Choroid plexus epithelial cell (primary cell): ENCODE measurements around the gene PHKG1.
A peak's percentile ranks its signal among the peaks of the same experiment; 100 is the strongest.
"Not testable (repeated sequence)": the region's sequence is repeated elsewhere in the genome, so short reads cannot be mapped to it uniquely, and the experiment has no call there.

Experiments
- DNase-seq: peaks from one replicate; pipeline ENCODE4 v3.0.0-alpha.2; 2010; ENCODE audit warnings: low read depth
- H3K4me3 ChIP-seq: 2 replicates; pipeline ENCODE4 v1.5.1; 2011; ENCODE audit warnings: low read depth, mild to moderate bottlenecking, control low read depth, low read length, moderate library complexity
- TF ChIP-seq, protein P1 (sequence below): conservative IDR thresholded peaks from 2 replicates; pipeline ENCODE4 v1.5.1; 2011; ENCODE audit warnings: low read depth, mild to moderate bottlenecking, control low read depth, inconsistent platforms, low read length, moderate library complexity

PHKG1 gene

DNA sequence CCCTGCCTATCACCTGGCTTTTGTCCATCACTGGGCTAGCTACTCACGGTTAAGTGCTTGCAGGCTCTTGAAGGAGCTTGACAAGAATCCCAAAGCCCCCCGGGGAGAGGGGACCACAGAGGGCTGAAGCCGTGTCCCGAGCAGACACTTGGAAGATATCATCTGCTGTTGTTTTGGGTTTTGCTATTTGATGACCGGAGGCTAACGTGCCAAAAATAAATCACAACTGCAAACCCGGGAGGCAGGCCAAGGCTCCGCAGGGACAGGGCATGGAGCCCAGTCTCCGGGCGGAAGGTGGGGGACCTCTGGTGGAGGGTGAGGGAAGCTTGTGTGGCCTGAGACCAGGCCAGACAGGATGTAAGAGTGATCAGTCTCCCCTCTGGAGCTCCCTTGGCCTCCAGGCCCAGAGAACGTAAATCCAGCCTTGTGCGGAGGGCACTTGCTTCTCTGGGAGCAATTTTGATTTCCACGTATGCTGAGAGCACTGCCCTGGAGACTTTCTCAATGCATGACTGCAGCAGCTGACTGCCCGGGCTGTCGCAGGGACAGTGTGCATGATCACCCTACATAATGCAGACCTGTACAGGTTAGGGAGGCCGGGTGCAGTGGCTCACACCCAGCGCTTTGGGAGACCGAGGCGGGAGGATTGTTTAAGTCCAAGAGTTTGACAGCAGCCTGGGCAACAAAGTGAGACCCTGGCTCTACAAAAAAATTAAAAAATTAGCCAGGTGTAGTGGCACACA is at the start of gene PHKG1:
TSS of gene PHKG1 (minus strand) at position 164 of the 743 bp plus-strand sequence. CDS start 4,011 bp downstream, outside the sequence.
- TF ChIP-seq, protein P1, sequence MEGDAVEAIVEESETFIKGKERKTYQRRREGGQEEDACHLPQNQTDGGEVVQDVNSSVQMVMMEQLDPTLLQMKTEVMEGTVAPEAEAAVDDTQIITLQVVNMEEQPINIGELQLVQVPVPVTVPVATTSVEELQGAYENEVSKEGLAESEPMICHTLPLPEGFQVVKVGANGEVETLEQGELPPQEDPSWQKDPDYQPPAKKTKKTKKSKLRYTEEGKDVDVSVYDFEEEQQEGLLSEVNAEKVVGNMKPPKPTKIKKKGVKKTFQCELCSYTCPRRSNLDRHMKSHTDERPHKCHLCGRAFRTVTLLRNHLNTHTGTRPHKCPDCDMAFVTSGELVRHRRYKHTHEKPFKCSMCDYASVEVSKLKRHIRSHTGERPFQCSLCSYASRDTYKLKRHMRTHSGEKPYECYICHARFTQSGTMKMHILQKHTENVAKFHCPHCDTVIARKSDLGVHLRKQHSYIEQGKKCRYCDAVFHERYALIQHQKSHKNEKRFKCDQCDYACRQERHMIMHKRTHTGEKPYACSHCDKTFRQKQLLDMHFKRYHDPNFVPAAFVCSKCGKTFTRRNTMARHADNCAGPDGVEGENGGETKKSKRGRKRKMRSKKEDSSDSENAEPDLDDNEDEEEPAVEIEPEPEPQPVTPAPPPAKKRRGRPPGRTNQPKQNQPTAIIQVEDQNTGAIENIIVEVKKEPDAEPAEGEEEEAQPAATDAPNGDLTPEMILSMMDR, result peak; percentile 61
- no peak within 1 kb of the TSS for H3K4me3 ChIP-seq
- DNase-seq, result peak; percentile 89

DNA sequence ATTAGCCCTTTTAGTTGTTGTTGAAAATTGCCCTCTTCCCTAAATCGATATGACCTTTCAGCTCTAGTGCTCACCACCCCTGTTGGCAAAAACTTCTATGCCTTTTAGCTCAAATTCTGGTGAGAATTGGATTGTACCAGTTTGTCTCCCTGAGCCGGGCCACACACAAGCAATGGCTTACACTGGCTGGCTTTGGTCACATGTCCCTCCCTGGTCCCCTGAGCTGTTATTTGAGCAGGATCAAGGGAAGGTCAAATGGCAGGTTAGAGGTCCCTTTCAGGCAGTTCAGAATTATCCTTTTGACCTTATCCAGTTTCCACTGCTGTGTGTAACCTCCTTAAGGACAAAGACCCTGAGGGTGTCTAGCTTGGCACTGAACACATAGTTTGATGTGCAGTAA is 38.3 kb upstream of the PHKG1 start:
- DNase-seq, H3K4me3 ChIP-seq: not testable (repeated sequence)

DNA sequence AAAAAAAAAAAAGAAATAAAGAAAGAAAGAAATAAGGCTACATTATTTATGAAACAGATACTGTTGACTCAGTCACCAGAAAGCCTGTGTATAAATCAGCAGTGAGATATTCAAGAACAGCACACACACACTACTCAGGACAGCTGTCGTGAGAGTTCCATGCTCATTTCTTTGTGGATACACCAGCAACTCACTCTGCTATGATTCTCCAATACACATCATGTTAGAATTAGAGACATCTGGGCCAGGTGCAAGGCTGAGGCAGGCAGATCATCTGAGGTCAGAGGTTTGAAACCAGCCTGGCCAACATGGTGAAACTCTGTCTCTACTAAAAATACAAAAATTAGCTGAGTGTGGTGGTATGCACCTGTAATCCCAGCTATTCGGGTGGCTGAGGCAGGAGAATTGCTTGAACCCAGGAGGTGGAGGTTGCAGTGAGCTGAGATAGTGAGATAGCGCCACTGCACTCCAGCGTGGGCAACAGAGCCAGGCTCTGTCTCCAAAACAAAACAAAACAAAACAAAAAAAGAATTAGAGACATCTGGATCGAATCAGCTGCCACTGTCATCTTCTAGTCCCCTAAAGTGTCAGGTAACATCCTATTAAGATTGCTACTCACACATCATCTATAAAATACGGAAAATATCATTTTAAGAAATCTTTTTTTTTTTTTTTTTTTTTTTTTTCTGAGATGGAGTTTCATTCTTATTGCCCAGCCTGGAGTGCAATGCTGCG is 34.7 kb upstream of the PHKG1 start:
- no peak overlapping the region for H3K4me3 ChIP-seq
- TF ChIP-seq, protein P1, result no peak

DNA sequence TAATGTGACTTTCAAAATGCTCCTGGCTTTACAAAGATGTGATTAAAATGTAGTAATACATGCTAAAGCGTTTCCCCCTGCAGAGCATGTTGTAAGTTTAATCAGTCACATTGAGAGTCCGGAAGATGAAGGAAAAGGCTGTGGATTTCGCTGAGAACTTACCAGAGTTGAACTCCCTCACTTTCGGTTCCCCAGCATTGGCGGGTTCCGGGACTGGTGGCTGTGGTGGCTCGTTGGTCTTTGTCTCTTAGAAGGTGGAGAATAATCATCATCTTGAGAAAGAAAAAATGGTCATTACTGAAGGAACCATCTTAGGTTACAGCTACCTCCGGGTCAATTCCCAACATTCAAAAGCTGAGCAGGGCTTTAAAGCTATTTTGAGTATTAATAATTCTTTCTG is 33.1 kb upstream of the PHKG1 start:
- TF ChIP-seq, protein P1, result no peak
- H3K4me3 ChIP-seq, result no peak overlapping the region
- no peak for DNase-seq

More for the DNA sequence above, 34.7 kb upstream of the PHKG1 start:
- DNase-seq, result no peak

DNA sequence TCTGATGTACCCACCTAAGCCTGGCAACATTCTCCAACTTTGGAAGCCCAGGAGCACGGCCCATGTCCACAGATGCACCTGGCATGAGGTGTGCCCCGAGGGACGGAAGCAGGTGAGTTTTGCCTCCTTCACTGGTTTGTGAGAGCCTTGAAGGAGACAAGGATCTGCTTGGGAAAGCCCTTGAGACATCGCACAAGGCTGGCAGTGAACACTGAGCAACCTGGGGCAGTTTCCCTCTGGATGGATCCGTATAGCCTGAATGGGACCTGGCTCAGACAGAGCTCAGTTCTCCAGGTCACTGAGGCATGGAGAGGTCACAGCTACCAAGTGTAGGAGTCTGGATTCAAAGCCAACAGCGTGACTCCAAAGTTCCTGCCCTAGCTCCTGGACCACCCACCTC is 32.2 kb upstream of the PHKG1 start:
- TF ChIP-seq, protein P1, result no peak
- no peak overlapping the region for H3K4me3 ChIP-seq
- DNase-seq, result no peak

DNA sequence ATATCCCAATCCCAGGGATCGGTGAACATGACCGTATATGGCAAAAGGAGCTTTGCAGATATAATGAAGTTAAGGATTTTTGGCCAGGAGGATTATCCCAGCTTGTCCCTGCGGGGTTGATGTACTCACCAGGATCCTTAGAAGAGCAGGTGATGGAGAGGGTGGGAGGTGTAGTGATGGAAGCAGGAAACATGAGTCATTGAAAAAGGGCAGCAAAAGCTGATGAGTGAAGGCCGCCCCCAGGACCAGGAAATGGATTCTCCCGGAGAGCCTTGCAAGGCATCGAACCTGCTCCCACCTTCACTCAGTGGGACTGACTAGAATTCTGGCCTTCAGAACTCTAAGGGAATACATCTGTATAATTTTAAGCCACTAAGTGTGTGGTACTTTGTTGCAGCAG is 28.7 kb upstream of the PHKG1 start:
- no peak for DNase-seq
- TF ChIP-seq, protein P1, result no peak
- H3K4me3 ChIP-seq, result no peak overlapping the region

DNA sequence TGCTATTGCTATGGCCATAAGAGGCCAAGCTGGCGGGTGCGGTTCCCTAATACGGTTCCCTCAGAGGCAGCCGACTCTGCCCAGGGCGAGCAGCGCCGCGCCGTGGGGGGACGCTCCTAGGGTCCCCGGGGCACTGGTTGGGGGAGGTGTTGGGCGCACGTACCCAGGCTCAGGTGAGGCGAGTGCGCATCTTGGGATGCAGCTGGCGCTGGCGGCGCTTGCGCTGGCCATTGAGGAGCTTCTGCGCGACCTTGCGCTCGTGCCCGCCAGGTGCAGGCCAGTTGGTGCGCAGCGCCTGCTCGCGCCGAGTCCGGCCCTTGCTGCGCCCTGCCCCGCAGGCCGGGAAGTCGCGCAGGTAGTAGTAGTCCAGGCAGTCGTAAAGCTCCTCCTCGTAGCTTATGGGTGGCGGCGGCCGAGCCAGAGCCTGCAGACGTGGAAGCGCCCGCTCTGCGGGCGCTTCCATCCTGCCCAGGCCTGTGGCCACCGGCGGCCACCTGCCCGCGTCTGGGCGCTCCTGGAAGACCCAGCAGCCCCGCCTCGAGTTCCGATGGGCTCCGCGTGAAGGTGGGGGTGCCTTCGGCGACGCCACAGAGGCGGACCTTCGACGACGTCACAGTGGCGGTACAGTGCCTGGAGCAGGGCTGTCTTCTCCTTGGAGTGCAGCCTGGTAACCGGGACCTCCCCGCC is 23.2 kb upstream of the PHKG1 start, which contains the start of gene NUPR2:
TSS of gene NUPR2 (minus strand) at position 566 of the 687 bp plus-strand sequence. CDS start at position 463, 103 bp downstream.
- H3K4me3 ChIP-seq, result no peak within 1 kb of the TSS
- no peak for DNase-seq
- TF ChIP-seq, protein P1, result no peak

DNA sequence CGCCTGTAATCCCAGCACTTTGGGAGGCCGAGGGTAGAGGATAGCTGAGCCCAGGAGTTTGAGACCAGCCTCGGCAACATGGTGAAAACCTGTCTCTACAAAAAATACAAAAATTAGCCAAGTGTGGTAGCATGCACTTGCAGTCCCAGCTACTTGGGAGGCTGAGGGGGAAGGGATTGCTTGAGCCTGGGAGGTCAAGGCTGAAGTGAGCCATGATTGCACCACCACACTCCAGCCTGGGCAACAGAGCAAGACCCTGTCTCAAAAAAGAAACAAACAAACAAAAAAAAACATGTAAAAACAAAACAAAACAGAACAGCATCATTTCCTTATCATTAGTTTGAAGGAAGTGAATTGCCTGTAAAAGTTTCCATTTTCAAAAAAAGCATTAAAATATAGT is 19.5 kb upstream of the PHKG1 start:
- H3K4me3 ChIP-seq, DNase-seq: not testable (repeated sequence)
